Prostate gland (tissue), 2 donors: ENCODE results near the gene KASH5. TPM values are rescaled to one million over a fixed set of nuclear protein-coding genes. Genes with fewer than 3 reads are reported as not detected.

Source experiments
- DNase-seq: peaks from one replicate; pipeline ENCODE4 v3.0.0-alpha.2; 2019; ENCODE audit warnings: low spot score
- H3K27ac ChIP-seq, 2 donors: fragments of 200-600 bp; sonication (generic); 2 replicates each; pipeline ENCODE4 v1.5.1; 2017 to 2019
- H3K27me3 ChIP-seq: fragments of 200-600 bp; sonication (generic); replicated peaks from 2 replicates; pipeline ENCODE4 v1.5.1; 2019; ENCODE audit not compliant: insufficient read depth
- H3K36me3 ChIP-seq, 2 donors: fragments of 200-600 bp; sonication (generic); 1 replicate in 1 of 2; 2 replicates in 1 of 2; pipeline versions ENCODE4 v1.5.1 to v1.8.1; 2017 to 2019
- H3K4me1 ChIP-seq: fragments of 200-600 bp; sonication (generic); replicated peaks from 2 replicates; pipeline ENCODE4 v1.5.1; 2019
- H3K4me3 ChIP-seq, 2 donors: fragments of 200-600 bp; sonication (generic); 2 replicates each; pipeline ENCODE4 v1.5.1; 2017 to 2019
- H3K9me3 ChIP-seq: fragments of 200-600 bp; sonication (generic); 2 replicates; pipeline ENCODE4 v1.5.1; 2017
- CTCF ChIP-seq, 4 experiments: fragments of 200-600 bp in 2 of 4; fragments of 450-650 bp in 2 of 4; sonication (generic) in 2 of 4; IDR thresholded peaks; 1 replicate in 3 of 4; 2 replicates in 1 of 4; pipeline ENCODE4 v1.5.1; 2016 to 2019; ENCODE audit warnings: antibody characterized with exemption in 4 of 4, mild to moderate bottlenecking in 2 of 4, moderate library complexity in 2 of 4
- POLR2A ChIP-seq: fragments of 450-650 bp; IDR thresholded peaks from one replicate; pipeline ENCODE4 v1.6.1; 2016; ENCODE audit warnings: antibody characterized with exemption, mild to moderate bottlenecking
- POLR2AphosphoS5 ChIP-seq: sonication (generic); formaldehyde crosslinking; IDR thresholded peaks from one replicate; pipeline ENCODE4 v1.6.1; 2017; ENCODE audit warnings: antibody characterized with exemption
- WGBS: methylation state at CpG from one replicate; pipeline ENCODE4 v1.1.5; 2018; 5-methylcytosine and 5-hydroxymethylcytosine counted together
- intact Hi-C: fragments of 100-400 bp; cut with DNase I; formaldehyde crosslinking; loops from one replicate; pipeline ENCODE4 v1.14.2; 2022
- total RNA-seq, 2 donors: library from RNA; depleted of rRNA; stranded (reverse); fragments of >200 nt; gene quantifications; one replicate each; pipeline ENCODE4 v1.1.0, GENCODE V29; 2016

KASH5 gene
- total RNA-seq, 2 donors from 2014 or later: 13.1 TPM; not detected in 1

- Histone ChIP-seq H3K4me1 (peaks cover 5% of the 10 kb centered on the region), H3K4me3 (no peak overlapping the region), H3K36me3 (no peaks in the 10 kb centered on the region), H3K27ac (no peak overlapping the region), H3K9me3 (no peaks in the 10 kb centered on the region), H3K27me3 (peaks cover 67% of the 10 kb centered on the region)
- intact Hi-C loops: no loop called here
- 5% methylated on average over 30 of the region's 30 CpGs for WGBS
- no peak for DNase-seq
- TF ChIP-seq CTCF (IDR thresholded peaks at IDR 0.05): no peak
- no peak for TF ChIP-seq POLR2AphosphoS5
- TF ChIP-seq POLR2A: no peak
Measured at GRCh38 chr19:49425922-49426592, 38.0 kb downstream of the KASH5 start.

DNA sequence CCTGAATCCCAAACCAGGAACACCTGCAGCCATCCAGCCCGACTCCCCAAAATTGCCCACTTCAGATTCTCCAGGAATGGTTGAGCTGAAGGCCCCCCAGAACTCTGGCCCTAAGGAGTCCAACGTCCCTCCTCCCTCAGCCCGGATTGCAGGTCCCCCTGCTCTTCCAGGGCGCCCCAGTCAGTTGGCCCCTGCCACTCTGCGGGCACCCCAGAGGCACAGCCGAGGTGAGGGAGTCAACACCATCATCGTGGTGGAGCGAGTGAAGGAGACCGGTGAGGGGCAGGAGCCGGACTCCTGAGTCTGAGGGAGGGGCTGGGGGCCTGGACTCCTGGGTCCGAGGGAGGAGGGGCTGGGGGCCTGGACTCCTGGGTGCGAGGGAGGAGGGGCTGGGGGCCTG is 39.3 kb downstream of the KASH5 start:
- 47% methylated on average over 12 of the region's 12 CpGs for WGBS
- Histone ChIP-seq H3K36me3 (no peaks in the 10 kb centered on the region), H3K4me3 (no peak overlapping the region), H3K4me1 (peaks cover 5% of the 10 kb centered on the region), H3K27ac (no peak overlapping the region), H3K27me3 (peaks cover 63% of the 10 kb centered on the region), H3K9me3 (no peaks in the 10 kb centered on the region)
- no peak for DNase-seq
- TF ChIP-seq POLR2AphosphoS5: no peak
- no peak for TF ChIP-seq POLR2A
- intact Hi-C loops: no loop called here

DNA sequence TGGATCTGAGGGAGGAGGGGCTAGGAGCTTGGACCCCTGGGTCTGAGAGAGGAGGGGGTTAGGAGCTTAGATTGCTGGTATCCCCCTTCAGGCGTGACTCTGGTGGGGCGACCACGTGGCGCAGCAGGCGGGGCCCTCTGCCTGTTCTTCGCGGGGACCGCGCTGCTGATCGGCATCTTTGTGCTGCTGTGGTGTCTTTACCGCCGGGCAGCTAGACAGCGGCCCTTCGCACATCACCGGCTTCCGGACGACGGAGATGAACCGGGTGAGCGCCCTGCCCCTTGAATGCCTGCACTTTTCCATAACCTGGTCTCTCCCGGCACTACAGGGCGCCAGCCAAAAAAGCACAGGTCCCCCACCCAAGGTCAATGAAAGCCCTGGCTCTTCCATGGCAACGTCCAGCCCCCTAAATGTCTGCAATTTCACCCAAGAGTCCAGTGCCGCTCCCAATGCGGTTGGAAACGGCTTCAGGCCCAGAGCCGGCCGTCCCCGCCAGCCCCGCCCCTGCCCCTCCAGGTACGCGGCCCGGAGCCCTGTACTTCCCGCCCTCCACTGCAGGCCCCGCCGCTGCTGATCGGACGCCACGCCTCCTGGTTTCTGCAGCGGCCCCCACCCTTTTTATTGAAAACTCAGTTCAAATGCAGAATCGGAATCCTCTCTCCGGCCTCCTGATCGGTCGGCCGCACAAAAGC is 40.0 kb downstream of the KASH5 start:
- Histone ChIP-seq H3K27ac (no peak overlapping the region), H3K9me3 (no peaks in the 10 kb centered on the region), H3K4me3 (no peak overlapping the region), H3K4me1 (no peaks in the 10 kb centered on the region), H3K27me3 (peaks cover 63% of the 10 kb centered on the region), H3K36me3 (no peaks in the 10 kb centered on the region)
- intact Hi-C loops: no loop called here
- DNase-seq: no peak
- 2% methylated on average over 44 of the region's 45 CpGs for whole genome bisulfite sequencing
- TF ChIP-seq POLR2A (no peak), CTCF (IDR thresholded peaks at IDR 0.05) (no peak), POLR2AphosphoS5 (no peak)

GRCh38 chr19:49428547-49429451 is 40.8 kb downstream of the KASH5 start:
- WGBS: 18% methylated on average over 29 of the region's 29 CpGs
- Histone ChIP-seq H3K4me3 (no peak overlapping the region), H3K9me3 (no peaks in the 10 kb centered on the region), H3K27ac (no peak overlapping the region), H3K27me3 (peaks cover 58% of the 10 kb centered on the region), H3K36me3 (no peaks in the 10 kb centered on the region), H3K4me1 (no peaks in the 10 kb centered on the region)
- DNase-seq: no peak
- TF ChIP-seq CTCF (IDR thresholded peaks at IDR 0.05) (no peak), POLR2AphosphoS5 (no peak), POLR2A (no peak)
- intact Hi-C loops: no loop called here

GRCh38 chr19:49430172-49430677 is 42.2 kb downstream of the KASH5 start:
- Histone ChIP-seq H3K27ac (no peak overlapping the region), H3K27me3 (peaks cover 58% of the 10 kb centered on the region), H3K9me3 (no peaks in the 10 kb centered on the region), H3K4me1 (no peaks in the 10 kb centered on the region), H3K36me3 (no peaks in the 10 kb centered on the region), H3K4me3 (no peak overlapping the region)
- TF ChIP-seq POLR2A (no peak), POLR2AphosphoS5 (no peak), CTCF (IDR thresholded peaks at IDR 0.05) (no peak)
- DNase-seq: no peak
- WGBS: 64% methylated on average over 7 of the region's 9 CpGs
- intact Hi-C loops: no loop called here
